H9 (cell line): ENCODE results near the gene UBN2. TPM values are rescaled to one million over a fixed set of nuclear protein-coding genes. Genes with fewer than 3 reads are reported as not detected.

Experiments used
- DNase-seq: peaks from one replicate; pipeline ENCODE4 v3.0.0-alpha.2; 2017
- H2AFZ ChIP-seq: one replicate; pipeline ENCODE4 v1.6.1; 2013; ENCODE audit warnings: mild to moderate bottlenecking, low read length, control low read depth, moderate library complexity
- H2AK5ac ChIP-seq: 2 replicates; pipeline ENCODE4 v1.6.1; 2013; ENCODE audit warnings: low read length, control low read depth, mixed read lengths; ENCODE audit not compliant: insufficient read length
- H2BK120ac ChIP-seq: one replicate; pipeline ENCODE4 v1.6.1; 2013; ENCODE audit warnings: low read depth, mild to moderate bottlenecking, low read length, control low read depth, inconsistent platforms; ENCODE audit not compliant: poor library complexity, severe bottlenecking
- H2BK12ac ChIP-seq: 2 replicates; pipeline ENCODE4 v1.6.1; 2013; ENCODE audit warnings: low read length, control low read depth, mixed read lengths, low read depth; ENCODE audit not compliant: insufficient read length
- H2BK15ac ChIP-seq: 2 replicates; pipeline ENCODE4 v1.6.1; 2013; ENCODE audit warnings: low read depth, low read length, control low read depth
- H2BK20ac ChIP-seq: one replicate; pipeline ENCODE4 v1.6.1; 2013; ENCODE audit warnings: low read depth, mild to moderate bottlenecking, low read length, control low read depth, inconsistent platforms; ENCODE audit not compliant: poor library complexity, severe bottlenecking
- H2BK5ac ChIP-seq: 2 replicates; pipeline ENCODE4 v1.6.1; 2013; ENCODE audit warnings: low read length, control low read depth, mixed read lengths; ENCODE audit not compliant: insufficient read length
- H3K14ac ChIP-seq: 2 replicates; pipeline ENCODE4 v1.6.1; 2013; ENCODE audit warnings: low read length, control low read depth; ENCODE audit not compliant: insufficient read depth
- H3K18ac ChIP-seq: 2 replicates; pipeline ENCODE4 v1.6.1; 2013; ENCODE audit warnings: low read depth, mild to moderate bottlenecking, mixed read lengths, low read length, control low read depth; ENCODE audit not compliant: insufficient read length
- H3K23ac ChIP-seq: 2 replicates; pipeline ENCODE4 v1.6.1; 2013; ENCODE audit warnings: low read length, control low read depth, mixed read lengths, low read depth; ENCODE audit not compliant: insufficient read length
- H3K23me2 ChIP-seq: 2 replicates; pipeline ENCODE4 v1.6.1; 2013; ENCODE audit warnings: low read depth, mild to moderate bottlenecking, mixed read lengths, low read length, control low read depth; ENCODE audit not compliant: insufficient read length, poor library complexity, severe bottlenecking
- H3K27ac ChIP-seq: 2 replicates; pipeline ENCODE4 v1.5.1; 2013; ENCODE audit warnings: low read length, control low read depth, mixed read lengths, low read depth; ENCODE audit not compliant: insufficient read length
- H3K27me3 ChIP-seq: 2 replicates; pipeline ENCODE4 v1.6.1; 2013; ENCODE audit warnings: low read length, control low read depth, inconsistent platforms; ENCODE audit not compliant: insufficient read depth
- H3K4ac ChIP-seq: 2 replicates; pipeline ENCODE4 v1.6.1; 2013; ENCODE audit warnings: low read depth, mild to moderate bottlenecking, control low read depth, inconsistent platforms, low read length, moderate library complexity
- H3K4me1 ChIP-seq: 2 replicates; pipeline ENCODE4 v1.6.1; 2013; ENCODE audit warnings: low read length, control low read depth, inconsistent platforms; ENCODE audit not compliant: insufficient read depth
- H3K4me2 ChIP-seq: 2 replicates; pipeline ENCODE4 v1.6.1; 2013; ENCODE audit warnings: low read length, control low read depth, mixed read lengths; ENCODE audit not compliant: insufficient read length, insufficient read depth
- H3K56ac ChIP-seq: 2 replicates; pipeline ENCODE4 v1.6.1; 2013; ENCODE audit warnings: low read depth, mild to moderate bottlenecking, mixed read lengths, low read length, control low read depth; ENCODE audit not compliant: insufficient read length
- H3K79me1 ChIP-seq: 2 replicates; pipeline ENCODE4 v1.6.1; 2013; ENCODE audit warnings: low read depth, mild to moderate bottlenecking, moderate library complexity, low read length, control low read depth, inconsistent platforms; ENCODE audit not compliant: insufficient read depth, poor library complexity, severe bottlenecking
- H3K79me2 ChIP-seq: 2 replicates; pipeline ENCODE4 v1.6.1; 2013; ENCODE audit warnings: low read length, control low read depth, inconsistent platforms; ENCODE audit not compliant: insufficient read depth
- H3K9ac ChIP-seq: 2 replicates; pipeline ENCODE4 v1.6.1; 2013; ENCODE audit warnings: low read length, control low read depth, mixed read lengths; ENCODE audit not compliant: insufficient read length; ENCODE audit errors: extremely low read depth
- H3K9me3 ChIP-seq: one replicate; pipeline ENCODE4 v1.6.1; 2013; ENCODE audit warnings: low read depth, low read length, inconsistent platforms; ENCODE audit not compliant: control insufficient read depth
- H3T11ph ChIP-seq: one replicate; pipeline ENCODE4 v1.6.1; 2013; ENCODE audit warnings: mild to moderate bottlenecking, low read length, control low read depth, inconsistent platforms
- H4K20me1 ChIP-seq: one replicate; pipeline ENCODE4 v1.6.1; 2013; ENCODE audit not compliant: control insufficient read depth, insufficient read length, insufficient read depth
- H4K5ac ChIP-seq: 2 replicates; pipeline ENCODE4 v1.6.1; 2013; ENCODE audit warnings: low read depth, mild to moderate bottlenecking, mixed read lengths, low read length, control low read depth; ENCODE audit not compliant: insufficient read length
- H4K8ac ChIP-seq: replicated peaks from 2 replicates; pipeline ENCODE4 v1.6.1; 2013; ENCODE audit warnings: low read length, control low read depth, mixed read lengths, low read depth; ENCODE audit not compliant: insufficient read length
- H4K91ac ChIP-seq: 2 replicates; pipeline ENCODE4 v1.6.1; 2013; ENCODE audit warnings: low read depth, mild to moderate bottlenecking, moderate library complexity, mixed read lengths, low read length, control low read depth; ENCODE audit not compliant: insufficient read length
- H3K27ac Mint-ChIP-seq, 3 experiments: 2 replicates in 2 of 3; 3 replicates in 1 of 3; pipeline ENCODE4 v1.8.0; 2020 to 2021; ENCODE audit warnings: mixed read lengths in 3 of 3, mild to moderate bottlenecking in 1 of 3, moderate library complexity in 1 of 3
- H3K27me3 Mint-ChIP-seq: 2 replicates; pipeline ENCODE4 v1.8.0; 2021; ENCODE audit warnings: low read depth, mild to moderate bottlenecking, moderate library complexity, mixed read lengths
- H3K36me3 Mint-ChIP-seq, 3 experiments: 2 replicates in 2 of 3; 3 replicates in 1 of 3; pipeline ENCODE4 v1.8.0; 2020 to 2021; ENCODE audit warnings: low read depth in 3 of 3, mixed read lengths in 3 of 3; ENCODE audit not compliant: insufficient read depth in 1 of 3
- H3K4me1 Mint-ChIP-seq, 2 experiments: 2 replicates each; pipeline ENCODE4 v1.8.0; 2020; ENCODE audit warnings: mixed read lengths in 2 of 2
- H3K4me3 Mint-ChIP-seq, 2 experiments: 2 replicates in 1 of 2; 3 replicates in 1 of 2; pipeline ENCODE4 v1.8.0; 2020 to 2021; ENCODE audit warnings: mild to moderate bottlenecking in 2 of 2, mixed read lengths in 2 of 2, moderate library complexity in 1 of 2
- H3K9me3 Mint-ChIP-seq, 2 experiments: 2 replicates in 1 of 2; 3 replicates in 1 of 2; pipeline ENCODE4 v1.8.0; 2020; ENCODE audit warnings: mild to moderate bottlenecking in 2 of 2, mixed read lengths in 2 of 2, moderate library complexity in 1 of 2
- CTCF ChIP-seq: fragments of 200-600 bp; sonication (generic); conservative IDR thresholded peaks from 3 replicates; pipeline ENCODE4 v1.8.0; 2021; ENCODE audit warnings: antibody characterized with exemption, mild to moderate bottlenecking
- WGBS: extraction: QIAGEN DNeasy Blood & Tissue Kit; methylation state at CpG from one replicate; pipeline ENCODE4 v1.1.7; 2013; ENCODE audit warnings: missing lambda C conversion rate, low lambda C conversion rate, mixed read lengths; ENCODE audit not compliant: insufficient read length; ENCODE audit errors: extremely low coverage; 5-methylcytosine and 5-hydroxymethylcytosine counted together
- total RNA-seq: library from RNA; stranded (reverse); gene quantifications from 2 replicates; pipeline ENCODE4 v1.2.1, GENCODE V29; 2021

The UBN2 gene
- total RNA-seq, 1 experiment from 2014 or later, result 27.6 TPM

- no peaks in the 10 kb centered on the region for H4K20me1 ChIP-seq
- no peak overlapping the region for H4K5ac ChIP-seq
- H3K27me3 ChIP-seq, result no peaks in the 10 kb centered on the region
- no peak overlapping the region for H2BK15ac ChIP-seq
- no peak overlapping the region for H2AK5ac ChIP-seq
- H4K91ac ChIP-seq, result no peak overlapping the region
- H3K4me2 ChIP-seq, result no peak overlapping the region
- Mint-ChIP-seq H3K27me3 (no peaks in the 10 kb centered on the region), H3K4me1 (no peaks in the 10 kb centered on the region), H3K4me3 (no peak overlapping the region), H3K27ac (no peak overlapping the region; a peak in 1 of 7 replicates), H3K36me3 (peaks cover 26 to 65% (median 55%) of the 10 kb centered on the region in 3 experiments; a peak in 6 of 7 replicates), H3K9me3 (no peaks in the 10 kb centered on the region)
- H4K8ac ChIP-seq, result no peak overlapping the region
- no peak overlapping the region for H3K9ac ChIP-seq
- no peak overlapping the region for H2BK20ac ChIP-seq
- no peak overlapping the region for H3K18ac ChIP-seq
- no peak overlapping the region for H3K23ac ChIP-seq
- no peak for DNase-seq
- H3K79me2 ChIP-seq, result no peaks in the 10 kb centered on the region
- H2BK12ac ChIP-seq, result no peak overlapping the region
- no CpG with 5 or more reads among the region's 2 CpGs for WGBS
- H2BK5ac ChIP-seq, result no peak overlapping the region
- H3T11ph ChIP-seq, result no peak overlapping the region
- H3K4me1 ChIP-seq, result no peaks in the 10 kb centered on the region
- H3K14ac ChIP-seq, result no peak overlapping the region
- no peak for TF ChIP-seq CTCF
- no peak overlapping the region for H3K4ac ChIP-seq
- no peaks in the 10 kb centered on the region for H3K79me1 ChIP-seq
- no peaks in the 10 kb centered on the region for H3K9me3 ChIP-seq
- no peak overlapping the region for H3K27ac ChIP-seq
- H3K23me2 ChIP-seq, result no peaks in the 10 kb centered on the region
- no peak overlapping the region for H2BK120ac ChIP-seq
- H2AFZ ChIP-seq, result no peak overlapping the region
- no peak overlapping the region for H3K56ac ChIP-seq
Measured at GRCh38 chr7:139265673-139266072, 34.6 kb downstream of the UBN2 start.
